ENCODE measurements around the gene STOML3.

DNA sequence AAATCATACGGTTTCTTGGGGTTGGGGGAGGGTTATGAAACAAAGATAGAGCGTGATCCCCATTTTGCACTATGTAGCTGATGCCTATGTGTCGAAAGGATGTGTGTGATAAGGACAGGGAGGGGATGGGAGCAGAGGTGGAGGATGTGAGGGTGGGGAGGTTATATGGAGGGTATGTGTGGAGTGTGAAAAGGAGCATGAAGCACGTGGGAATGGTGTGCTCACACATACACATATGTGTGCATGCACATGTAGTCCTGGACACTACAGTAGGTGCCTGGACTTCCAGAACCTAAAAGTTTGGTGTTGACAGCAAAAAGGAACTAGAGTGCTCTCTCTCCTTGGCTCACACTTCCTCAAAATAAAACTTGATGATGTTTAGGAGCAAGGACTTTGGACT is 25.4 kb downstream of the STOML3 start:
- TF ChIP-seq, protein P1, sequence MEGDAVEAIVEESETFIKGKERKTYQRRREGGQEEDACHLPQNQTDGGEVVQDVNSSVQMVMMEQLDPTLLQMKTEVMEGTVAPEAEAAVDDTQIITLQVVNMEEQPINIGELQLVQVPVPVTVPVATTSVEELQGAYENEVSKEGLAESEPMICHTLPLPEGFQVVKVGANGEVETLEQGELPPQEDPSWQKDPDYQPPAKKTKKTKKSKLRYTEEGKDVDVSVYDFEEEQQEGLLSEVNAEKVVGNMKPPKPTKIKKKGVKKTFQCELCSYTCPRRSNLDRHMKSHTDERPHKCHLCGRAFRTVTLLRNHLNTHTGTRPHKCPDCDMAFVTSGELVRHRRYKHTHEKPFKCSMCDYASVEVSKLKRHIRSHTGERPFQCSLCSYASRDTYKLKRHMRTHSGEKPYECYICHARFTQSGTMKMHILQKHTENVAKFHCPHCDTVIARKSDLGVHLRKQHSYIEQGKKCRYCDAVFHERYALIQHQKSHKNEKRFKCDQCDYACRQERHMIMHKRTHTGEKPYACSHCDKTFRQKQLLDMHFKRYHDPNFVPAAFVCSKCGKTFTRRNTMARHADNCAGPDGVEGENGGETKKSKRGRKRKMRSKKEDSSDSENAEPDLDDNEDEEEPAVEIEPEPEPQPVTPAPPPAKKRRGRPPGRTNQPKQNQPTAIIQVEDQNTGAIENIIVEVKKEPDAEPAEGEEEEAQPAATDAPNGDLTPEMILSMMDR (IDR thresholded peaks at IDR 0.05) = no peak
- no peak for TF ChIP-seq POLR2A (IDR thresholded peaks at IDR 0.05)

Measured in body of pancreas (tissue), 4 donors.